Esophagus muscularis mucosa (tissue), 4 donors: ENCODE data around the gene SZT2.

Source experiments
- CTCF ChIP-seq, 3 experiments: fragments of 200-600 bp in 2 of 3; fragments of 450-650 bp in 1 of 3; sonication (generic) in 2 of 3; IDR thresholded peaks; one replicate each; pipeline ENCODE4 v1.5.1; 2017 to 2019; ENCODE audit warnings: antibody characterized with exemption in 3 of 3, mild to moderate bottlenecking in 2 of 3, moderate library complexity in 1 of 3
- EP300 ChIP-seq: sonication (generic); formaldehyde crosslinking; IDR thresholded peaks from one replicate; pipeline ENCODE4 v1.6.1; 2017; ENCODE audit warnings: antibody characterized with exemption
- POLR2A ChIP-seq: fragments of 450-650 bp; IDR thresholded peaks from one replicate; pipeline ENCODE4 v1.6.1; 2017; ENCODE audit warnings: antibody characterized with exemption, moderate library complexity, mild to moderate bottlenecking, low read depth
- POLR2AphosphoS5 ChIP-seq, 2 donors: sonication (generic); formaldehyde crosslinking; IDR thresholded peaks; one replicate each; pipeline ENCODE4 v1.6.1; 2017; ENCODE audit warnings: antibody characterized with exemption in 2 of 2

- TF ChIP-seq CTCF (IDR thresholded peaks at IDR 0.05) (no peak), POLR2A (no peak), POLR2AphosphoS5 (IDR thresholded peaks at IDR 0.05) (no peak), EP300 (no peak)
Observed at GRCh38 chr1:43438576-43438952, 48.9 kb downstream of the SZT2 start.
